GM12874 (cell line): ENCODE measurements around the gene GORASP2.

ENCODE experiments used
- CTCF ChIP-seq: IDR thresholded peaks from 2 replicates; pipeline ENCODE4 v1.5.1; 2011; ENCODE audit warnings: low read depth, mild to moderate bottlenecking, control low read depth, low read length, moderate library complexity; ENCODE audit not compliant: insufficient read depth

Gene GORASP2

GRCh38 chr2:170911314-170911889, 17.7 kb upstream of the GORASP2 start:
- no peak for TF ChIP-seq CTCF

- no peak for TF ChIP-seq CTCF
Observed at GRCh38 chr2:170917219-170917913, 11.7 kb upstream of the GORASP2 start.

GRCh38 chr2:170917957-170918356, 11.1 kb upstream of the GORASP2 start:
- TF ChIP-seq CTCF, result no peak

- TF ChIP-seq CTCF, result no peak
Observed at GRCh38 chr2:170922634-170923494, 6.2 kb upstream of the GORASP2 start.

GRCh38 chr2:170923799-170924198, 5.3 kb upstream of the GORASP2 start:
- TF ChIP-seq CTCF, result no peak

GRCh38 chr2:170924969-170925368, 4.1 kb upstream of the GORASP2 start:
- TF ChIP-seq CTCF, result no peak

- TF ChIP-seq CTCF, result no peak
Observed at GRCh38 chr2:170925923-170926322, 3.1 kb upstream of the GORASP2 start.
